ENCODE measurements around the gene HSD17B14.
"Not testable (repeated sequence)": the region's sequence is repeated elsewhere in the genome, so short reads cannot be mapped to it uniquely, and the experiment has no call there.

Gene HSD17B14

DNA sequence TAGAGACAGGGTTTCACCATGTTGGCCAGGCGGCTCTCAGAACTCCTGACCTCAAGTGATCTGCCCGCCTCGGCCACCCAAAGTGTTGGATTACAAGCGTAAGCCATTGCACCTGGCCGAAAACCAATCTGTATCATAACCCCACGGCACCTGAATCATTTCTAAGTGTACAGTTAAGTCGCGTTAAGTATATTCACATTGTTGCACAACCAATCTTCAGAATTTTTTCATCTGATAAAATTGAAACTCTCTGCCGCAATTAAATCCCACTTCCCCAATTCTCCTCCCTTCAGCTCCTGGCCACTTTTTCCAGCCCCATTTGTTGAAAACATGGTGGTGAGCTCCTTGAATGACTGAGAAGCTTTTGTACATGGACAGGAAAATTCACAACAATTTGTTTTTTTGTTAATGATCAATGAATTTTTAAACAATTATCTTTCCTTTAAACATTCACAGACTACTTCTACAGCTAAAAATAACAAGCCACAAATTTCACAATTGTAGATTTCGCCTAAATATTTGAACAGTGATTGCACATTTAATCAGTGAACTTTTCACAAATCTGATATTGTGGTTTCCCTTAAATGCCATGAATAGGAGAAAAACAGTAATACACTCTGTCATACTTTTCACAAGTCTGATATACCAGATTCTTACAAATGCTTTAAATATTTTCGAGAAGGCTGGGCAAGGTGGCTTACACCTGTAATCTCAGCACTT is 67.1 kb downstream of the HSD17B14 start:
- DNase-seq (ENCODE audit: low read depth, low spot score), result no peak
- Histone ChIP-seq H3K36me3 (ENCODE audit: insufficient read depth, low read length) (no peaks in the 10 kb centered on the region), H3K4me3 (no peak overlapping the region), H3K9ac (ENCODE audit: insufficient read length) (no peak overlapping the region), H3K9me3 (ENCODE audit: low read depth, low read length) (no peaks in the 10 kb centered on the region), H3K27ac (no peak overlapping the region)
- TF ChIP-seq FOXP2 (optimal IDR thresholded peaks at IDR 0.05; ENCODE audit: control extremely low read depth, extremely low read length, insufficient read depth) (no peak), POLR2AphosphoS5 (IDR thresholded peaks at IDR 0.05; ENCODE audit: borderline replicate concordance, low read depth, low read length) (no peak), EZH2 (IDR thresholded peaks at IDR 0.05) (no peak)

DNA sequence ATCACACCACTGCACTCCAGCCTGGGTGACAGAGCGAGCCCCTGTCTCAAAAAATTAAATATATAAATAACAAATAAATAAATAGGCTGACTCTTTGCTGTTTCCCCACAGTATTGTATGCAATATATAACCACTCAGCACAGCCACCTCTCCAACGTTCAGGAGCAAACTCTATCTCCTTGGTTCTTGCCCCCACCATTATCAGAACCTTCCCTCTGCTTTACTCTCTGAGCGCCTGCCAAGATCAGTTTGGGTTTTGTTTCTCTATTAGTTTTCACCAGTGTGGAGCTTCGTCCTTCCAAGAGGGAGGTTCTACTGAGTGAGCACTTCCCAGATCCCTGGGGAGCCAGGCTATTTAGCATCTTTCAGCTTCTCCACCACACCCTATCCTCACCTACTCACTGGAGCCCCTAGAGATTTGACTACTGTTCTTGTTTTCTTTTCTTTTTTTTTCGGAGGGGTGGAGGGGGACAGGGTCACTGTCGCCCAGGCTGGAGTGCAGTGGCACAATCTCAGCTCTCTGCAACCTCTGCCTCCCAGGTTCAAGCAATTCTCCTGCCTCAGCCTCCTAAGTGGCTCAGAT is 68.0 kb downstream of the HSD17B14 start:
- not testable (repeated sequence) for H3K4me3 ChIP-seq; H3K9ac ChIP-seq (ENCODE audit: insufficient read length); H3K36me3 ChIP-seq (ENCODE audit: insufficient read depth, low read length); H3K9me3 ChIP-seq (ENCODE audit: low read depth, low read length); DNase-seq (ENCODE audit: low read depth, low spot score); H3K27ac ChIP-seq

DNA sequence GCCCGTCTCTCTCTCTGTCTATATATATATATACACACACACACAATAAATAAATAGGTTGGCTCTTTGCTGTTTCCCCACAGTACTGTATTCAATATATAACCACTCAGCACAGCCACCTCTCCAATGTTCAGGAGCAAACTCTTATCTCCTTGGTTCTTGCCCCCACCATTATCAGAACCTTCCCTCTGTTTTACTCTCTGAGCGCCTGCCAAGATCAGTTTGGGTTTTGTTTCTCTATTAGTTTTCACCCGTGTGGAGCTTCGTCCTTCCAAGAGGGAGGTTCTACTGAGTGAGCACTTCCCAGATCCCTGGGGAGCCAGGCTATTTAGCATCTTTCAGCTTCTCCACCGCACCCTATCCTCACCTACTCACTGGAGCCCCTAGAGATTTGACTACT is 70.5 kb downstream of the HSD17B14 start:
- H3K9ac ChIP-seq (ENCODE audit: insufficient read length); DNase-seq (ENCODE audit: low read depth, low spot score); H3K4me3 ChIP-seq; H3K9me3 ChIP-seq (ENCODE audit: low read depth, low read length); H3K27ac ChIP-seq; H3K36me3 ChIP-seq (ENCODE audit: insufficient read depth, low read length): not testable (repeated sequence)
